Activated T-helper 1 cell treated with anti-CD3 and anti-CD28 coated beads, Interleukin-12 subunit alpha, Interleukin-12 subunit beta, Interleukin-2, Interleukin-4 antibody, amounts not matched to agents 30 ng/mL and 10 ng/mL and 1 ng/mL, durations not matched to agents 14 hours and 24 hours and 36 hours (primary cell): ENCODE results near the gene SALL2. TPM values are rescaled to one million over a fixed set of nuclear protein-coding genes. Genes with fewer than 3 reads are reported as not detected.
A peak's percentile ranks its signal among the peaks of the same experiment; 100 is the strongest.

Experiments used
- DNase-seq: peaks from one replicate; pipeline ENCODE4 v3.0.0; 2021; ENCODE audit warnings: low spot score
- H3K27ac Mint-ChIP-seq: one replicate; pipeline ENCODE4 v1.8.0; 2021; ENCODE audit warnings: mild to moderate bottlenecking, mixed read lengths
- H3K27me3 Mint-ChIP-seq: one replicate; pipeline ENCODE4 v1.8.0; 2022; ENCODE audit warnings: mild to moderate bottlenecking, moderate library complexity, mixed read lengths; ENCODE audit not compliant: insufficient read depth
- H3K36me3 Mint-ChIP-seq: one replicate; pipeline ENCODE4 v1.8.0; 2021; ENCODE audit warnings: low read depth, mixed read lengths
- H3K4me1 Mint-ChIP-seq: one replicate; pipeline ENCODE4 v1.8.0; 2021; ENCODE audit warnings: low read depth, mixed read lengths
- H3K4me3 Mint-ChIP-seq: one replicate; pipeline ENCODE4 v1.8.0; 2021; ENCODE audit warnings: mild to moderate bottlenecking, moderate library complexity, mixed read lengths
- H3K9me3 Mint-ChIP-seq: one replicate; pipeline ENCODE4 v1.8.0; 2021; ENCODE audit warnings: mixed read lengths
- intact Hi-C: fragments of 100-400 bp; cut with micrococcal nuclease; formaldehyde crosslinking; loops from one replicate; pipeline ENCODE4 v1.15.1; 2024
- total RNA-seq: library from RNA; stranded (reverse); gene quantifications from 2 replicates; pipeline ENCODE4 v1.2.3, GENCODE V29; 2022

SALL2 gene
- total RNA-seq, 1 donor from 2014 or later, result 1.3 TPM

GRCh38 chr14:21539189-21539940 is 13.2 kb upstream of the SALL2 start:
- H3K36me3 Mint-ChIP-seq, result no peaks in the 10 kb centered on the region
- intact Hi-C loops, result no loop called here
- no peak overlapping the region for H3K4me3 Mint-ChIP-seq
- H3K27ac Mint-ChIP-seq, result no peak overlapping the region
- H3K9me3 Mint-ChIP-seq, result no peaks in the 10 kb centered on the region
- no peak for DNase-seq
- no peaks in the 10 kb centered on the region for H3K4me1 Mint-ChIP-seq
- peaks cover 49% of the 10 kb centered on the region for H3K27me3 Mint-ChIP-seq

- intact Hi-C loops, result no loop called here
- Mint-ChIP-seq H3K36me3 (no peaks in the 10 kb centered on the region), H3K9me3 (no peaks in the 10 kb centered on the region), H3K4me3 (no peak overlapping the region), H3K27ac (no peak overlapping the region), H3K27me3 (peaks cover 54% of the 10 kb centered on the region), H3K4me1 (no peaks in the 10 kb centered on the region)
- no peak for DNase-seq
Measured at GRCh38 chr14:21537090-21537424, 10.9 kb upstream of the SALL2 start.

GRCh38 chr14:21536418-21537089 is 10.4 kb upstream of the SALL2 start:
- Mint-ChIP-seq H3K9me3 (no peaks in the 10 kb centered on the region), H3K36me3 (no peaks in the 10 kb centered on the region), H3K4me1 (no peaks in the 10 kb centered on the region), H3K27ac (no peak overlapping the region), H3K4me3 (no peak overlapping the region), H3K27me3 (peaks cover 54% of the 10 kb centered on the region)
- no peak for DNase-seq
- intact Hi-C loops, result no loop called here

GRCh38 chr14:21535545-21536417 is 9.6 kb upstream of the SALL2 start:
- intact Hi-C loops, result no loop called here
- H3K36me3 Mint-ChIP-seq, result no peaks in the 10 kb centered on the region
- peaks cover 54% of the 10 kb centered on the region for H3K27me3 Mint-ChIP-seq
- no peaks in the 10 kb centered on the region for H3K9me3 Mint-ChIP-seq
- H3K4me3 Mint-ChIP-seq, result no peak overlapping the region
- H3K27ac Mint-ChIP-seq, result no peak overlapping the region
- H3K4me1 Mint-ChIP-seq, result no peaks in the 10 kb centered on the region
- no peak for DNase-seq

- H3K36me3 Mint-ChIP-seq, result no peaks in the 10 kb centered on the region
- H3K9me3 Mint-ChIP-seq, result no peaks in the 10 kb centered on the region
- no peak for DNase-seq
- H3K4me3 Mint-ChIP-seq, result no peak overlapping the region
- H3K4me1 Mint-ChIP-seq, result no peaks in the 10 kb centered on the region
- H3K27me3 Mint-ChIP-seq, result peaks cover 51% of the 10 kb centered on the region
- no peak overlapping the region for H3K27ac Mint-ChIP-seq
- intact Hi-C loops, result no loop called here
Measured at GRCh38 chr14:21534576-21534975, 8.4 kb upstream of the SALL2 start.

- Mint-ChIP-seq H3K36me3 (no peaks in the 10 kb centered on the region), H3K9me3 (no peaks in the 10 kb centered on the region), H3K4me3 (no peak overlapping the region), H3K27me3 (peaks cover 39% of the 10 kb centered on the region), H3K4me1 (no peaks in the 10 kb centered on the region), H3K27ac (no peak overlapping the region)
- intact Hi-C loops, result no loop called here
- no peak for DNase-seq
Measured at GRCh38 chr14:21533294-21533693, 7.1 kb upstream of the SALL2 start.

GRCh38 chr14:21529515-21529914 is 3.4 kb upstream of the SALL2 start:
- no peaks in the 10 kb centered on the region for H3K36me3 Mint-ChIP-seq
- H3K4me1 Mint-ChIP-seq, result peaks cover 5% of the 10 kb centered on the region
- H3K27me3 Mint-ChIP-seq, result peaks cover 11% of the 10 kb centered on the region
- no peak overlapping the region for H3K4me3 Mint-ChIP-seq
- no peak overlapping the region for H3K27ac Mint-ChIP-seq
- intact Hi-C loops, result no loop called here
- no peaks in the 10 kb centered on the region for H3K9me3 Mint-ChIP-seq
- DNase-seq, result no peak

GRCh38 chr14:21528381-21529348 is 2.5 kb upstream of the SALL2 start:
- Mint-ChIP-seq H3K36me3 (no peaks in the 10 kb centered on the region), H3K27me3 (peaks cover 5% of the 10 kb centered on the region), H3K4me1 (peaks cover 5% of the 10 kb centered on the region), H3K9me3 (no peaks in the 10 kb centered on the region), H3K4me3 (no peak overlapping the region), H3K27ac (no peak overlapping the region)
- intact Hi-C loops, result no loop called here
- no peak for DNase-seq

- no peak overlapping the region for H3K27ac Mint-ChIP-seq
- peaks cover 3% of the 10 kb centered on the region for H3K27me3 Mint-ChIP-seq
- DNase-seq, result no peak
- H3K9me3 Mint-ChIP-seq, result no peaks in the 10 kb centered on the region
- no peaks in the 10 kb centered on the region for H3K36me3 Mint-ChIP-seq
- peak overlapping the region; percentile 77 for H3K4me3 Mint-ChIP-seq
- intact Hi-C loops, result no loop called here
- peaks cover 5% of the 10 kb centered on the region for H3K4me1 Mint-ChIP-seq
Measured at GRCh38 chr14:21527318-21527679, 1.2 kb upstream of the SALL2 start.

GRCh38 chr14:21526672-21527317 is 649 bp upstream of the SALL2 start:
- peak overlapping the region; percentile 67 for H3K27ac Mint-ChIP-seq
- intact Hi-C loops, result loop anchor here (1.0 kb wide), 3 partner anchors 15 to 89 kb away; partner anchors contain the start of genes METTL3 and TOX4

GRCh38 chr14:21525571-21525961 is 580 bp downstream of the SALL2 start:
- Mint-ChIP-seq H3K27ac (peak overlapping the region; percentile 68), H3K36me3 (no peaks in the 10 kb centered on the region), H3K4me1 (peaks cover 5% of the 10 kb centered on the region), H3K9me3 (no peaks in the 10 kb centered on the region), H3K4me3 (peak overlapping the region; percentile 80), H3K27me3 (peaks cover 7% of the 10 kb centered on the region)
- DNase-seq, result no peak
- intact Hi-C loops, result no loop called here

More at GRCh38 chr14:21526672-21527317, 649 bp upstream of the SALL2 start:
- H3K36me3 Mint-ChIP-seq, result no peaks in the 10 kb centered on the region
- peak overlapping the region; percentile 81 for H3K4me3 Mint-ChIP-seq
- H3K4me1 Mint-ChIP-seq, result peaks cover 5% of the 10 kb centered on the region
- DNase-seq, result no peak
- peaks cover 7% of the 10 kb centered on the region for H3K27me3 Mint-ChIP-seq
- H3K9me3 Mint-ChIP-seq, result no peaks in the 10 kb centered on the region
